ENCODE data around the gene CIB4.

- TF ChIP-seq, protein P1, sequence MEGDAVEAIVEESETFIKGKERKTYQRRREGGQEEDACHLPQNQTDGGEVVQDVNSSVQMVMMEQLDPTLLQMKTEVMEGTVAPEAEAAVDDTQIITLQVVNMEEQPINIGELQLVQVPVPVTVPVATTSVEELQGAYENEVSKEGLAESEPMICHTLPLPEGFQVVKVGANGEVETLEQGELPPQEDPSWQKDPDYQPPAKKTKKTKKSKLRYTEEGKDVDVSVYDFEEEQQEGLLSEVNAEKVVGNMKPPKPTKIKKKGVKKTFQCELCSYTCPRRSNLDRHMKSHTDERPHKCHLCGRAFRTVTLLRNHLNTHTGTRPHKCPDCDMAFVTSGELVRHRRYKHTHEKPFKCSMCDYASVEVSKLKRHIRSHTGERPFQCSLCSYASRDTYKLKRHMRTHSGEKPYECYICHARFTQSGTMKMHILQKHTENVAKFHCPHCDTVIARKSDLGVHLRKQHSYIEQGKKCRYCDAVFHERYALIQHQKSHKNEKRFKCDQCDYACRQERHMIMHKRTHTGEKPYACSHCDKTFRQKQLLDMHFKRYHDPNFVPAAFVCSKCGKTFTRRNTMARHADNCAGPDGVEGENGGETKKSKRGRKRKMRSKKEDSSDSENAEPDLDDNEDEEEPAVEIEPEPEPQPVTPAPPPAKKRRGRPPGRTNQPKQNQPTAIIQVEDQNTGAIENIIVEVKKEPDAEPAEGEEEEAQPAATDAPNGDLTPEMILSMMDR (conservative IDR thresholded peaks at IDR 0.05 in 1 of 2, IDR thresholded peaks at IDR 0.05 in 1 of 2; ENCODE audit: extremely low read depth in 1 of 2, insufficient read depth in 1 of 2, low read depth in 1 of 2, low read length in 2 of 2) = no peak
- no peak for TF ChIP-seq EZH2 (IDR thresholded peaks at IDR 0.05; ENCODE audit: borderline replicate concordance, low read length)
These were observed 7.7 kb downstream of the CIB4 start for GRCh38 chr2:26633351-26633945.

Measured in mammary epithelial cell (primary cell).